ELF-1 (cell line): ENCODE results near the gene VWA5B1.

ENCODE experiments used
- DNase-seq: peaks from one replicate; pipeline ENCODE4 v3.0.0-alpha.2; 2016; ENCODE audit warnings: low read depth, low spot score

The VWA5B1 gene

DNA sequence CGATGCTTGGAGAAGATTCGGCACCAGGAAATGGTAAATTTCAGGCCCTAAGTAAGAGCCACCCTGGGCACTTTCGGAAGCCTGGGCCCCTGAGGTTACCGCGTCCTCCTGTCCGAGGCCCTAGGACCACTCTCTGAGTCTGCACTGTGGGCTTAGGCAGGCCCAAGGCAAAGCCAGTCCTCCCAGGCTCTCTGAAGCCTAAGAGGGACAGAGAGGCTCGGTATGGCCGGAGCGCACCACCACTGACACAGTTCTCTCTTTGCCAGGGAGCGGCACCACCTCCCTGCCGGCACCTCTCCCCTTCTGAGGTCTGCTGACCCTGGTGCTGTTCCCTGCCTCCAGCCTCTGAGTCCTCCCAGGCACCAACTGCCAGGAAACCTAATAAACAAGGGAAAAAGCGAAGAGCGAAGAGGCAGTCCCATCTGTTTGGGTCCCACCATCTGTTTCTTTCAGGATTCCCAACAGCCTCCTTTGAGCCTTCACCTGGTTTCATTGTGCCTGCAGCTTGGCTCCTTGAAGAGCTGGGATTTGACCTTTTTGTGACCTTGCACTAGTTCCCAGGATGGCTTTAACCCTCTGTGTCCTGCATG, 57.7 kb downstream of the VWA5B1 start:
- no peak for DNase-seq

DNA sequence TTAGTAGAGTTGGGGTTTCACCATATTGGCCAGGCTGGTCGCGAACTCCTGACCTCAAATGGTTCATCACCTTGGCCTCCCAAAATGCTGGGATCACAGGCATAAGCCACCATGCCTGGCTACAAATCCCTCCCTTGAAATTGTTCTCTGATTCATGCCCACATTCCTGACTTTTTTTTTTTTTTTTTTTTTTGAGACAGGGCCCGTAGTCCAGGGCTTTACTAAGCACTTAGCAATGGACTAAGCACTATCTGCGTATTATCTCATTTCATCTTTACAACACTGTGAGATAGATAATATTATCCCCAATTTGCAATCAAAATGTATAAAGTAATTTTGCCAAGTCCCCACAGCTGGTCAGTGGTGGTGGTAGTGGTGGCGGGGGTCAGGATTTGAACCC, 58.9 kb downstream of the VWA5B1 start:
- DNase-seq: no peak

DNA sequence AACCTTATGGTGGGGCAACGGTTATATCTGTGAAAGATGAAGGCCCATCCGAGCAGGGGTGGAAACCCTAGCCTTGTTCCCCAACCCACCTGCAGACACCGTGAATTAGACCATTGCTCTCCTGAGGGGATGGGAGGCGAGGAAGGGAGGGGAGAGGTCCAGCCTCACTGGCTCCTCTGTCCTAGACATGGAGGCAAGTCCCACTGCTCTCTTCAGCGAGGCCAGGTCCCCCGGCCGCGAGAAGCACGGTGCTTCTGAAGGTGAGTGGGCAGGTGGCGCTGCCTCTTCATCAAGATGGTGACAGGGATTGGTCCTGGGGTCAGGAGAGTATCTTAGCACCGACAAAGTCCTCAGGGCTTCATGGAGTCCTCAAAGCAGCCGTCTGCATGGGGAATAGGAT, 59.3 kb downstream of the VWA5B1 start:
- DNase-seq: no peak

DNA sequence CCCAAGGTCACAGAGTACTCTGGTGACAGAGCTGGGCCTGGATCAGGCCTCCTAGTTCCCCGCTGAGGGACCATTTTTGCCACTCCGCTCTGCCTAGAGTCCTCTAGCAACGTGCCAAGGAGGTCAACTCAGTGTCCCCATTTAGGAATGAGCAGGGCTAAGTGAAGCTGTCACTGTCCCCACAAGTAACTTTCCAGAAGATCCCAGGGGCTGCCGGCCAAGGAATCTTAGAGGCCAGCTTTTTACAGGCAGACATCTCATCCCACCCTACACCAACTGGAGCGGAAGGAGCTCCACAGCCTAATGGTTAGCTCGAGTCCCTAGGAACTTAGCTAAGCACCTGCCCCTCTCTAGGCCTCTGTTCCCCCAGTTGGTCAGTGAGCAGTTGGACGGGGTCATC, 59.7 kb downstream of the VWA5B1 start:
- DNase-seq: no peak

DNA sequence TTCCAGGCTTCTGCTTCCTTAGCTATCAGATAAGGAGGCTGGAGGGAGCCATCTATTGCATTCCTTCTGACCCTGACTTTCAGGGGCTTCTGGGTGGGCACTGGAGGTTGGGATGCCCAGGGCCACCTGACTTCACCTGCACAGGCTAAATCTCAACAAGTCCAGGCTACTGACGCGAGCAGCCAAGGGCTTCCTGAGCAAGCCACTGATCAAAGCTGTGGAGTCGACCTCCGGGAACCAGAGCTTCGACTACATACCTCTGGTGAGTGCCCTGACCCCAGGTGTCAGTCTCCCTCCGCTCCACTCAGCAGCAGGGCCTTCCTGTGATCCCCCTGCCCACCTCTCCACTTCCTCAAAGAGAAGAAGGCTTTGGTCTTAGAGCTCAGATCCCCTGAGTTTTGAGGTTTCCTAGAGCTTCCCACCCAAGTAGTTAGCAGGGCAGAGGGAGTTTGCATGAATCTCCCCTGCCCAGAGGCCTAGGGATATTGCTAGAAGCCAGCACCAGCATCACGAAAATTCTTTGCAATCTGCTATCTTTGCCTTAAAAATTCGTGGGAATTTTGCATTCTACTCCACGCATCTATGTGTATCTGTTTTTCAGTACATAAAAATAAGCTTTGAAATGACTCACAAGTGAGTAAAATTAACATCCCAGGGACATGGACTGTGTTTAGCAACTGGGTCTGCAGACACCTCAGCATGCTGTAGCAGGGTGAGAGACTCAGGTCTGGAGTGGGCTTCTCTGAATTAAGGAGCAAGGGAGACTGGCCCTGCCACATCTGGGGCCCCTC, 61.4 kb downstream of the VWA5B1 start:
- no peak for DNase-seq

DNA sequence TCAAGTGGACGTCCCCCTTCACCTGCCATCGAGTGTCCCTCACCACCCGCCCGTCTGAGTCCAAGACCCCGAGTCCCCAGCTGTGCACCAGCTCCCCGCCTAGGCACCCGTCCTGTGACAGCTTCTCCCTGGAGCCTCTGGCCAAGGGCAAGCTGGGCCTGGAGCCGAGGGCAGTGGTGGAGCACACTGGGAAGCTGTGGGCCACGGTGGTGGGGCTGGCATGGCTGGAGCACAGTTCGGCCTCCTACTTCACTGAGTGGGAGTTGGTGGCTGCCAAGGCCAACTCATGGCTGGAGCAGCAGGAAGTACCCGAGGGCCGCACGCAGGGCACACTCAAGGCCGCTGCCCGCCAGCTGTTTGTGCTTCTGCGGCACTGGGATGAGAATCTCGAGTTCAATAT, 63.2 kb downstream of the VWA5B1 start:
- DNase-seq: no peak

DNA sequence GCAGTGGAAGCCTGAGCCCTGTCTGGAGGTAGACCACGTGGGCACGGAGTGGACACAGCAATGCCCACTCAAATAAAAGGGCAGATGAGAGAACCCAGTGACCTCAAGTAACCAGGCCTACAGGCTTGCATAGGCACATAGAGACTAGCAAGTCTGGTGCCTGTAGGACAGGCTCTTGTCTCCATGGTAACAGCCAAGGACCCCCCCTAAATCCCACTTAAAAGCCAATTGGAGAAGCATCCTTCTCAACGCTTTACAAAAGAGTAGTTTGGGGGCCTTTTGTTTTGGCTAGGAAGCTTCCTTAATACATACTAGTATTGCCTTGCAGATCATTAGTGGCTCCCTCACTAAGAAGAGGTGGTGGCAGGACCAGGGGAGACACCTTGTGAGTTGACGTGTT, 63.9 kb downstream of the VWA5B1 start:
- no peak for DNase-seq

DNA sequence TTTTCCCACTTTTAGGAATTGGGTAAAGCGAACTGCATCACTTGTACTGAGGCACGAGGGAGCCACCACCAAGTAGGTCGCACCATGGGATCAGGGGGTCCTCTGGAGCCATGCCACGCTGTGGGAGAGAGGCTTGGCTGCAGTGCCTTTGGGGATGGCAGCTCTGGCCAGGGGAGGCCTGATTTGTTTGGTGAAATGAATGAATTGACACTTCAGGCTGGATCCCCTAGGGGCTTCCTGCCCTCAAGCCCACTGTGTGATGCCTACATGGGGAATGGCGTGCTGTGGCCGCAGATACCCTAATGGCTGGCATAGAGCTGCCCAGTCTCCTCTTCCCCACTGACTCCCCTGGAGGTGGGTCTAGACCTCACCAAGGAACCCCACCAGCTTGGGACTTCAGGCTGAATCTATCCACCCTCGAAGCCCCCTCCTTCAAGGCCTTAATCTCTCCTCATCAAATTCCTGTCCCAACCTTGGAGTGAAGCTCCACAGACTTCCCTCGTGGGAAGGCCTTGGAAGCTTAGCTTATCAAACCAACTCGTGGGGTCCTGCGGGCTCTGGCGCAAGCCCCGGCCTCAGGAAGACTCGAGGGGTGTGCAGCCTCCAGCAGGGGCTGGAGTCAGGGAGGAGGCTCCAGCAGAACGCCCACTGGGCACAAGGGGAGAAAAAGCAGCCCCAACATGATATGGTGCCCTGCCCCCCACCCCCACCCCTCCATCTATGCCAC, 64.6 kb downstream of the VWA5B1 start:
- no peak for DNase-seq

DNA sequence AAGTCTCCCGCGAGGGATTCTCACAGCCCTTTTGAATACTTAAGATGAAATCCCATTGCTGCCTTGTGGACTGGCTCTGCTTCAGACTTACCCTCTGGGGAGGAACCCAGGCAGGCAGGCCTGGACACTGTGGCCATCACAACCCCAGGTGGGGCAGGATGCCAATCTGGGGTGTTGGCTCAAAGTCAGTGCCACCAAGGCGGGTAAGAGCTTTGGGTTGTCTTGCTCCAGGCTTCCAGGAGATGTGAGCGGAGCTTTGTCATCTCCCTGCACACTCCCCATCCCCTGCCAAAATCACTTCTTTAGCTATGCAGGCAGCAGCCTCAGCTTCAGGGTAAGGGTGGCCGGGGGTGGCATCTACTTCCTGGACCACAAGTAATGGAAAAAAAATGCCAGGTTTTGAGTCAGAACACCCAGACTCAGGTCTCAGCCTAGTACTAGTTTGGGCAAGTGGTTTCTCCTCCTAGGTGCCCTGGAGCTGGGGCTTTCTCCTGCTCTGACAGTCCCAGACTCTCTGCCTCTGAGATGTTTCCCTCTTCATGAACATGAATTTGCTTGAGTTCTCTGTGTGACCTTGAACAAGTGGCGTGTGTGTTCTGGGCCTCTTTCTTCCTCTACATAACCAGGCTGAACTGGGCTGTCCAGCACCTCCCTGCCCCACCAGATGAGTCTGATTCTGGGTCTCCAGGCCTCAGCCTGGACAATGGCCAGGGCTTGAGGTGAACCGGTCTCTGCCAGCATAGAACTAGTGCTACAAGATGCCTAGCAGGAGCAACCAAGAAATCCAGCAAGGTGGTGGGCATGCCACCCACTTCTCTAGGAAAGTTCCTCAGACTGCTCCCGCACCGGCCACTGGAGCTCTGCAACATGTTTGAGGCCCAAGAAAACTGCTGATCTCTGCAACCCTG, 65.4 kb downstream of the VWA5B1 start:
- no peak for DNase-seq

DNA sequence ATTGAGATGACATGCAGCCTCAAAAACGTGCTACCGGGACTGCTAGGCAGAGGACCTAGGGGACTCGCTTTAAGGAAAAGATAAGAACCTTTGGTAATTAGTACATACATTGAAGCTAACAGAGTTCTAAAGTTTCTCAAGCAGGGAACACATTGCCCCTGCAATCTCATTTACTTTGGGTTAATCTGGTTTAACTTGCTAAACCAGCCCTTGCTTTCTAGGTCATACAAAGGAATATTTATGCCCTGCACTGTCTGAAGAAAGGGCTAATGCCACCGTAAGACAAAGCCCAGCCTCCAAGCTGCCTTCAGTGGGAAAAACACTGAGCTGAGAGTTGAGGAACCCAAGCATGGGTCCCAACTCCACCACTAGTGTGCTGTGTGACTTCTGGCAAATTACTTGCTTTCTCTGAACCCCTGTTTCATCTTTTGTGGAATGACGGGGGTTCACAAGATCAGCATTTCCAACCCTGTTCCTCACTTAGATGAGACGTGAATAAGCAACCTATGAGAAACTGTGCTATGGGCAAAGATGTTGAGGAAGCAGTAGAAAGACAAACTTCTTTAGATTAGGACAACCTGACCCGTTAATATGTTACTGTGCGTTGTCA, 66.3 kb downstream of the VWA5B1 start:
- no peak for DNase-seq

DNA sequence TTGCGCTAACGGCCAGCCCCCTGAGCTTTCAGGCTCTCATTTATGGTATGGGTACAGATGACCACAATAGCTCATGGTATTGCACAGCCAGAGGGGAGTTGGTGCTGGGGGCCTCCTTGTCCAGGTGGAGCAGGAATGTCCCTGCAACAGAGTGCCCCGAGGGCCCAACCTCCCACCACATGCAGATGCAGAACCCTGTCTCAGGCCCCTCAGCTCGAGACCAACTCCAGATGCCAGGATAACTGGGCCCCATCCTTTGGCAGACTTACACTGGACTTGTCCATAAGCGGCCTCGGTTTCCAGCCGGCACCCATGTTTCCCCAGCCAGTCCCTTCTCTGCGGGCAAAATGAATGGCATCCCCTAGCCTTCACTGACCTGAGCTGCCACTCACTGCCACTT, 67.1 kb downstream of the VWA5B1 start:
- DNase-seq: no peak

DNA sequence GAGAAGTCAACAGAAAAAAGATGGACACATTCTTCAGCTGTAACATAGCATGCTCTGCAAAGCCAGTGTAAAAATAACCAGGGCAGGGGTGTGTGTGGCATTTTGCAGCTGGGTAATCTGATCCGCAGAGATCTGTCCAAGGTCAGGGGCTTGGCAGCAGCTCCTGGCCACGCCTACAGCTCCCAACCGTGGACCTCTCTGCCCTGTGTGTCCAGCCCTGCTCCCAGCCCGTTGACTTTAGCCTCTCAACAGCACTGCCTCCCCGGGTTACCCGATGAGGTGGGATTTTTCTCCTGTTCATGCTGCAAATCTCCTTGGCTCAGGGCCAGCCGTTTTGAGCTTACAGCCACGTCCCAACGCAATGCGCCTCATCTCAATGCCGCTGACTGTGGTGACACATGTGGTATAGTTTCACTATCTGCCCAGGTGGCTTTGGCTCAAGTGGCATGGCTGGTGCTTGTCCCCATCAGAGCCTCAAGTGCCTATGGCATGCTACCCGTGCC, 68.1 kb downstream of the VWA5B1 start:
- DNase-seq: no peak

DNA sequence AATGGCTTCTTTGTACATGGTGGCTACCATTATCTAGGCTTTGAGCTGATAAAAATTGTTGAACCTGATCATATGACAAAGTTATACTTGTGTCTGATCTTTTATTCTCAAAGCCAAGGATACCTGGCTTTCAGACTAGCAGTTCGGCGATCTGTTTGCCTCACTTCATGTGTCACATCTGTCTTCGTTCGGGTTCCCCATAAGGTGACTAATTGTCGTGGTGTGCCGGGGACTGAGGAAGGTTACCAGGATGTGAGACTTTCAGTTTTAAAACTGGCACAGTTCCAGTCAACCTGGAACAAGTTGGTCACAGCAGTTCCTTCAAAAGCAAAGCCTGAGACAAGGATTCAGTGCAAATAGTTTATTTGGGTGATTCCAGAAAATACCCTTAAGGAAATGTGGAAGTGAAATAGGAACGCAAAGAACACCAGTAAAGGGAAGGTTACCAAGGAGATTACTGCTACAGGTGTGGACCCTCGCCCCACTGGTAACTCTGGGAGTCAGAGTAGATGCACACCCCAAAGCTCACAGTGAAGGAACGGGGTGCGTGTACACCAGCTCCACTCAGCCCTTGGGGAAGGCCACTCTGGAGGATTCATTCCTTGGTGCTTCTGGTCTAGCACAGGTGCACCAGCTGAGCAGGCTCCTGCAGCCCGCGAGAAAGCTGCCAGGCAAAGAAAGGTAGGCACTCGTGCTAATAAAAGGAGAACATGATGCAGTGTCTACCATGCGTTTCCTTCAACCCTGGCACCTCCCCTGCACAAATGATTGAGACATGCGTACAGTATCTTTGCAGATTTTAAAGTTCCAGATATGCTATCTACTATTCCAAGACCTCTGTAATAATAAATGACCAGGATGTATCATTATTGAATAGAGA, 69.0 kb downstream of the VWA5B1 start:
- DNase-seq: no peak

DNA sequence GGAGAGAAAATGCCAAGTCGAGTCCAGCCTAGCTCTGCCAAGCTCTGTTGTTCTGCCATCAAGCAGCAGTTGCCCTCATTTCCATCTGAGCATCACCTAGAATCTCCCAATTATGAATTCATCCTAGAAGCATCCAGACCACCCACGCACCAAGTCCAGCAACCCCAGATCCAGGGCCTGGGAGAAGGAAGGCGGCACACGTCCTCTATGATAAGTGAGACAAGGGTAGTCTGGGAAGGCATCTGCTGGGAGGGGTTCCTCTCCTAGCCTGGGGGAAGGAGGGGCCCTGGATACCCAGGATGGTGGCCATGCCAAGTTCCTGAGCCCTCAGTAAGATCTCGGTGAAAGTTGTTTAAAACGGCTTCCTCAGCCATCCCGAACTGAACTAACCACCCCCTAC, 70.7 kb downstream of the VWA5B1 start:
- no peak for DNase-seq

DNA sequence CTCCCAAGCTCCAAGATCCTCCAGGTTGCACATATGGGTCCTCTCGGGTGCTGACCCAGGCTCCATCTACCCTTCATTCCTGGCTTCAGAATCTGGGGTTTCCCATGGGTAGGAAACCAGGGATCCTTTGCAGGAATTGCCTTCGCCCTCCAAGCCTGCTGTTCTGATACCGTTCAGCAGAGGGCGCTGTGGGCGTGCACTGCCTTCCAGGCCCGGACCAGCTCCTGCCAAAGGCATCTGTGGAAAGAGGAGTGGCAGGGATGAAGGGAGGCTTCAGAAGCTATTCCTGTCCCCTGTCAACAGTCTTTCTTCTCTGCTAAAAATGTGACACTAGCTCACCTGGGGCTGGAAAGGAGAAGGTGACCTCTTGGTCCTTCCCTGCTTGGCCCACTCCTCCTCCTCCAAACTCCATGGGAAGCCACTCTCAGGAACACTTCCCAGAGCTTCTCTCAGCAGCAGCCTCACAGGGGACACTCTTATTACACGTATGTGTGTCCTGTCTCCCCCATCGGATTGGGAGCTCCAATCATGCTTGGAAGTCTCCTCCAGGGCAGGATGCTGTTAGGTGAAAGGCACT, 71.2 kb downstream of the VWA5B1 start:
- peak; percentile 81 for DNase-seq

DNA sequence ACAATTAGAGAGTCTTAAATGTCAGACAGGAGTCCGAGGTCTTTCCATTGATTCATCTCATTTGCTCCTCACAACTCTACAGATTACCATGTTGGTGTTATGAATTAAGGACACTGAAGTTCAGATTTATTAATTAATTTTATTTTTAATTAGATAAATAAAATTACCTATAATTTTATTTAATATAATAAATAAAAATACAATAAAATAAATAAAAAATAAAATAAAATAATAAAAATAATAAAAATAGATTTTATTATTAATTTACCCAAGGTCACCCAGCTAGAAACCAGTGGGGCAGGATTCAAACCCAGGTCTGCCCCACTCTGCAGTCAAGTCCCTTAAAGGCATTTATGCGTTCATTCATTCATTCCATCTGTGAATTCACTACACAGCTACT, 72.2 kb downstream of the VWA5B1 start:
- no peak for DNase-seq

DNA sequence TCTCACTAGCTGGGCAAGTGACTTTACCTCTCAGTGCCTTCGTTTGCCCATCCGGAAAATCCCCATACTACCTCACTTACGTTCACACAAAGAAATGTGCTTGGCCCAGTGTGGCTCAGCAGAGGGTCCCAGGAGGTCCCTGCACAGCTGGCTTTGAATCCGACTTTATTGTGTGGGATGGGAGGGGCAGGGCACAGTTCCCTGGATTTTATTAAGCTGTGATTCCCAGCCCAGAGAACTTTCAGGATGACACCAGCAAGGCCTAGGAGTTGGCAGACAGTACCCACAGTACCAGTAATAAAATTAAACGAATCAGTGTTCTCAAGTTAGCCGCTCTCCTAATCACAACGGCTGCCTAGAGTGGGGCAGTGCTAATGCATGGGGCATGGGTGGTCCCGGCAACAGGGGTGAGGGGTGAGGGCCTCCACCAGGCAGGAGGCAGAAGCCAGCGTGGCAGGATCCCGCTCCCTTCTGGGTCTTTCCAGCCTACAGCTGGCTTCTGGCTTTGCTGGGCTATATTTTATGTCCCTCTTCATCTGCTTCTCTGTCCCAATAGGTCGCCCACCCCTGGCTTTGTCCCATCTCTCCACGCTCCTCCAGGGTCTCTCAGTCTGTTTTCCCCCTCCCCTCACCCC, 74.9 kb downstream of the VWA5B1 start:
- DNase-seq: no peak

DNA sequence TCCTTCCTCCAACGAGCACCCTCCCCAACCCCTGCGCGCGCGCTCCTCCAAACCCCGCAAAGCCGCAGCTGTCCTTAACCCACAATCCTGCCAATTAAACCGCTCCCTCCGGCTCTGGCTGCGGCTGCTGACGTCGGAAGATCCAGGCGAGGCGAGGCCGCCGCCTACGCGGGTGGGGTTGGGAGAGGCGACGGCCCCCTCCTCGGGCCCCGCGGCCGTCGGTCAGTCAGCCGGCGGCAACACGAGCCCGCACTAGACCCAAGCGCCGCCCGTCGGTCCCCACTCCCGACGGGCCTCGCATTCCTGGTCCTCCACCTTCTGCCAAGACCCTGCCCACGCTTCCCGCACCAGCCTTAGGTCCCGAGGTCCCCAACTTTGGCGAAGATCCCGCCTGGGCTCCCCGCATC, 75.4 kb downstream of the VWA5B1 start:
- DNase-seq: no peak

DNA sequence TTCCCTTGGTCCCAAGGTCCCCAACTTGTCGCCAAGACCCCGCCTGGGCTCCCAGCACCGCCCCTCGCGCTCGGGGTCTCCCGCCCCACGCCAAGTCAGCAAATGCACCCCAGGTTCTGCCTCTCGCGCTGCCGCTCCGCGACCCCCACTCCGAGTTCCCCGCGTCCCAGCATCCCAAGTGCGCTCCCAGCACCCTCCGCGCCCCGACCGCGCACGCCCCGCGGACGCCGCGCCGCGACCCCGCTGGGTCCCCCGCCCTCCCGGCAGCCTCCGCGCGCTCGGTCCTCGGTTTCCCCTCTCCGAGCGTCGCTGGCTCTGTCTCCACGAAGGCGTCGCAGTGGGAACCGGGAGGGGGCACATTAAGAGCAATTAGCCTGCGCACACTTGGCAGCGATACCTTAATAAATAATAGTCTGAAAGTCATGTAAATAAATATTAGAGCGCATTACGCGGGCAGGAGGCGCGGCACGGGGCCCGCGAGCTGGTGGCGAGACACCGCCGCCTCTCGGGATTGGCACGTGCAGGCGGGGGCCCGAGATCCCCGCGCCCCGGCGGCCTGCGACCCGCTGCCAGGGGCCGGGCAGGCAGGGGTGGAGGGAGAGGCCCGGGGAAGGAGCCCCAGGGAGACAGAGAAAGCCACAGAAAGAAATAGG, 75.9 kb downstream of the VWA5B1 start:
- no peak for DNase-seq
